ENCODE measurements around the gene CD300LF.

CD300LF gene

GRCh38 chr17:74729368-74729767, 16.6 kb upstream of the CD300LF start:
- DNase-seq: no peak

- no peak for DNase-seq
Observed at GRCh38 chr17:74728702-74729075, 16.0 kb upstream of the CD300LF start.

GRCh38 chr17:74728033-74728701, 15.4 kb upstream of the CD300LF start:
- no peak for DNase-seq

GRCh38 chr17:74725111-74725510, 12.4 kb upstream of the CD300LF start:
- DNase-seq: no peak

- DNase-seq: no peak
Observed at GRCh38 chr17:74723891-74724290, 11.2 kb upstream of the CD300LF start.

- no peak for DNase-seq
Observed at GRCh38 chr17:74722782-74723181, 10.1 kb upstream of the CD300LF start.

- DNase-seq: no peak
Observed at GRCh38 chr17:74720506-74720905, 7.8 kb upstream of the CD300LF start.

- no peak for DNase-seq
Observed at GRCh38 chr17:74715144-74715543, 2.4 kb upstream of the CD300LF start.

- no peak for DNase-seq
Observed at GRCh38 chr17:74713171-74713755, 540 bp upstream of the CD300LF start.

GRCh38 chr17:74712301-74712700, 422 bp downstream of the CD300LF start:
- no peak for DNase-seq

GRCh38 chr17:74711058-74711824, 1.5 kb downstream of the CD300LF start:
- DNase-seq: no peak

- no peak for DNase-seq
Observed at GRCh38 chr17:74704544-74704943, 8.2 kb downstream of the CD300LF start.

- no peak for DNase-seq
Observed at GRCh38 chr17:74703311-74703710, 9.4 kb downstream of the CD300LF start.

GRCh38 chr17:74702116-74702871, 10.4 kb downstream of the CD300LF start:
- no peak for DNase-seq

- no peak for DNase-seq
Observed at GRCh38 chr17:74699236-74699635, 13.5 kb downstream of the CD300LF start.

GRCh38 chr17:74698069-74698468, 14.7 kb downstream of the CD300LF start:
- DNase-seq: no peak

- DNase-seq: no peak
Observed at GRCh38 chr17:74697515-74697914, 15.2 kb downstream of the CD300LF start.

GRCh38 chr17:74695629-74696028, 17.1 kb downstream of the CD300LF start:
- DNase-seq: no peak

GRCh38 chr17:74694081-74694480, 18.6 kb downstream of the CD300LF start:
- no peak for DNase-seq

- no peak for DNase-seq
Observed at GRCh38 chr17:74691151-74691550, 21.6 kb downstream of the CD300LF start.

- peak in 3 of 14 donors; percentile 9 to 32 (median 18) for DNase-seq
Observed at GRCh38 chr17:74690409-74690825, 22.3 kb downstream of the CD300LF start.

GRCh38 chr17:74687886-74688285, 24.8 kb downstream of the CD300LF start:
- no peak for DNase-seq

- DNase-seq: no peak
Observed at GRCh38 chr17:74686761-74687160, 26.0 kb downstream of the CD300LF start.

All from C1 segment of cervical spinal cord (tissue), 14 donors.